ENCODE results near the gene HMGN5. TPM values are rescaled to one million over a fixed set of nuclear protein-coding genes. Genes with fewer than 3 reads are reported as not detected.

HMGN5 gene
- total RNA-seq, 1 experiment from 2014 or later, result 1.9 TPM

GRCh38 chrX:81120936-81121371 is 80.8 kb downstream of the HMGN5 start:
- H3K27me3 Mint-ChIP-seq (ENCODE audit: insufficient read depth, unreplicated experiment), result peaks cover 4% of the 10 kb centered on the region
- no peaks in the 10 kb centered on the region for H3K9me3 Mint-ChIP-seq (ENCODE audit: unreplicated experiment)
- intact Hi-C loops (cut with micrococcal nuclease; ENCODE audit: unreplicated experiment), result loop anchor here (1.0 to 5.0 kb wide), 3 partner anchors 244 to 314 kb away; partner anchors contain the start of gene BRWD3
- POLR2A ChIA-PET, result no interaction called here
- no peaks in the 10 kb centered on the region for H3K4me1 Mint-ChIP-seq (ENCODE audit: low read depth, unreplicated experiment)
- peak overlapping the region; percentile 49 for H3K4me3 ChIP-seq (ENCODE audit: low read depth, low read length)
- peak in 1 of 2 experiments; percentile 59 for TF ChIP-seq CTCF (IDR thresholded peaks at IDR 0.05; ENCODE audit: insufficient read depth in 1 of 2, low read depth in 1 of 2, low read length in 1 of 2, severe bottlenecking in 1 of 2, unreplicated experiment in 1 of 2)
- no peaks in the 10 kb centered on the region for H3K9me3 ChIP-seq
- no peaks in the 10 kb centered on the region for H3K4me1 ChIP-seq
- CTCF ChIA-PET, result no interaction called here
- H3K36me3 Mint-ChIP-seq (ENCODE audit: insufficient read depth, unreplicated experiment), result peaks cover 5% of the 10 kb centered on the region
- peak overlapping the region; percentile 85 for H3K4me3 Mint-ChIP-seq (ENCODE audit: unreplicated experiment)
- BruUV-seq (replicated peaks), result no TSS peak
- H3K27ac Mint-ChIP-seq (ENCODE audit: unreplicated experiment), result no peak overlapping the region
- H3K27me3 ChIP-seq (replicated peaks; ENCODE audit: control insufficient read depth, insufficient read depth, low read length), result no peaks in the 10 kb centered on the region
- no peaks in the 10 kb centered on the region for H3K36me3 ChIP-seq (ENCODE audit: control insufficient read depth, insufficient read depth, low read length)
- peak; percentile 34 for DNase-seq

- no peak for DNase-seq
- ChIA-PET POLR2A (no interaction called here), CTCF (no interaction called here)
- peak overlapping the region; percentile 49 for H3K4me3 ChIP-seq (ENCODE audit: low read depth, low read length)
- Mint-ChIP-seq H3K4me3 (ENCODE audit: unreplicated experiment) (peak overlapping the region; percentile 85), H3K9me3 (ENCODE audit: unreplicated experiment) (no peaks in the 10 kb centered on the region), H3K27me3 (ENCODE audit: insufficient read depth, unreplicated experiment) (peaks cover 4% of the 10 kb centered on the region), H3K4me1 (ENCODE audit: low read depth, unreplicated experiment) (no peaks in the 10 kb centered on the region), H3K36me3 (ENCODE audit: insufficient read depth, unreplicated experiment) (peaks cover 5% of the 10 kb centered on the region), H3K27ac (ENCODE audit: unreplicated experiment) (no peak overlapping the region)
- no peaks in the 10 kb centered on the region for H3K36me3 ChIP-seq (ENCODE audit: control insufficient read depth, insufficient read depth, low read length)
- H3K27me3 ChIP-seq (replicated peaks; ENCODE audit: control insufficient read depth, insufficient read depth, low read length), result no peaks in the 10 kb centered on the region
- TF ChIP-seq CTCF (IDR thresholded peaks at IDR 0.05; ENCODE audit: insufficient read depth in 1 of 2, low read depth in 1 of 2, low read length in 1 of 2, severe bottlenecking in 1 of 2, unreplicated experiment in 1 of 2), result no peak
- H3K4me1 ChIP-seq, result no peaks in the 10 kb centered on the region
- no TSS peak for BruUV-seq (replicated peaks)
- intact Hi-C loops (cut with micrococcal nuclease; ENCODE audit: unreplicated experiment), result loop anchor here (2.0 to 5.0 kb wide), 2 partner anchors 244 to 313 kb away; partner anchors contain the start of gene BRWD3
- H3K9me3 ChIP-seq, result no peaks in the 10 kb centered on the region
Observed at GRCh38 chrX:81120258-81120935, 81.3 kb downstream of the HMGN5 start.

GRCh38 chrX:81114757-81115156 is 87.0 kb downstream of the HMGN5 start:
- Histone ChIP-seq H3K9me3 (no peaks in the 10 kb centered on the region), H3K4me3 (ENCODE audit: low read depth, low read length) (no peak overlapping the region), H3K27me3 (replicated peaks; ENCODE audit: control insufficient read depth, insufficient read depth, low read length) (no peaks in the 10 kb centered on the region), H3K36me3 (ENCODE audit: control insufficient read depth, insufficient read depth, low read length) (no peaks in the 10 kb centered on the region), H3K4me1 (no peaks in the 10 kb centered on the region)
- no peak for TF ChIP-seq CTCF (IDR thresholded peaks at IDR 0.05; ENCODE audit: insufficient read depth in 1 of 2, low read depth in 1 of 2, low read length in 1 of 2, severe bottlenecking in 1 of 2, unreplicated experiment in 1 of 2)
- H3K4me3 Mint-ChIP-seq (ENCODE audit: unreplicated experiment), result no peak overlapping the region
- H3K27me3 Mint-ChIP-seq (ENCODE audit: insufficient read depth, unreplicated experiment), result peaks cover 3% of the 10 kb centered on the region
- H3K36me3 Mint-ChIP-seq (ENCODE audit: insufficient read depth, unreplicated experiment), result no peaks in the 10 kb centered on the region
- POLR2A ChIA-PET, result no interaction called here
- H3K4me1 Mint-ChIP-seq (ENCODE audit: low read depth, unreplicated experiment), result no peaks in the 10 kb centered on the region
- H3K27ac Mint-ChIP-seq (ENCODE audit: unreplicated experiment), result no peak overlapping the region
- intact Hi-C loops (cut with micrococcal nuclease; ENCODE audit: unreplicated experiment), result no loop called here
- CTCF ChIA-PET, result no interaction called here
- DNase-seq, result no peak
- BruUV-seq (replicated peaks), result no TSS peak
- H3K9me3 Mint-ChIP-seq (ENCODE audit: unreplicated experiment), result no peaks in the 10 kb centered on the region

All from Caco-2 (cell line).